GM19351 (cell line): ENCODE results near the gene IMPDH2.
"Not testable (repeated sequence)": the region's sequence is repeated elsewhere in the genome, so short reads cannot be mapped to it uniquely, and the experiment has no call there.

Experiments used
- ATAC-seq: cut with Tn5 transposase; IDR thresholded peaks from one replicate; pipeline ENCODE4 v1.9.1; 2021; ENCODE audit warnings: mild to moderate bottlenecking, moderate library complexity; ENCODE audit not compliant: unreplicated experiment

The IMPDH2 gene

GRCh38 chr3:49021813-49022687 lies 7.1 kb downstream of the IMPDH2 start, which contains the start of gene NDUFAF3:
NDUFAF3 (plus strand) TSS chr3:49022121; CDS start chr3:49022145, 24 bp downstream.
- peak; percentile 50 for ATAC-seq

GRCh38 chr3:49021213-49021812 lies 7.9 kb downstream of the IMPDH2 start:
- ATAC-seq = peak; percentile 37

- no peak for ATAC-seq
Observed at GRCh38 chr3:49020330-49021212, 8.6 kb downstream of the IMPDH2 start.

GRCh38 chr3:49019941-49020329 lies 9.3 kb downstream of the IMPDH2 start:
- no peak for ATAC-seq

GRCh38 chr3:49018707-49019006 lies 10.5 kb downstream of the IMPDH2 start:
- ATAC-seq = no peak

GRCh38 chr3:49017971-49018706 lies 11.1 kb downstream of the IMPDH2 start, which contains the start of gene DALRD3:
DALRD3 (minus strand) TSS chr3:49018580; CDS start chr3:49018564, 16 bp downstream.
- ATAC-seq = no peak

- no peak for ATAC-seq
Observed at GRCh38 chr3:49017229-49017970, 11.8 kb downstream of the IMPDH2 start.

- ATAC-seq = no peak
Observed at GRCh38 chr3:49016414-49017228, 12.6 kb downstream of the IMPDH2 start.

GRCh38 chr3:49015765-49016164 lies 13.4 kb downstream of the IMPDH2 start:
- ATAC-seq = no peak

GRCh38 chr3:49015072-49015471 lies 14.1 kb downstream of the IMPDH2 start:
- no peak for ATAC-seq

- no peak for ATAC-seq
Observed at GRCh38 chr3:49013738-49014660, 15.2 kb downstream of the IMPDH2 start.

- no peak for ATAC-seq
Observed at GRCh38 chr3:49013113-49013737, 16.0 kb downstream of the IMPDH2 start.

GRCh38 chr3:49012441-49013017 lies 16.7 kb downstream of the IMPDH2 start:
- ATAC-seq = no peak

- no peak for ATAC-seq
Observed at GRCh38 chr3:49009396-49009795, 19.8 kb downstream of the IMPDH2 start.

- not testable (repeated sequence) for ATAC-seq
Observed at GRCh38 chr3:49008627-49009026, 20.6 kb downstream of the IMPDH2 start.

GRCh38 chr3:49007771-49008528 lies 21.2 kb downstream of the IMPDH2 start:
- ATAC-seq = peak; percentile 43
